ENCODE data around the gene IL2RA.

Gene IL2RA

DNA sequence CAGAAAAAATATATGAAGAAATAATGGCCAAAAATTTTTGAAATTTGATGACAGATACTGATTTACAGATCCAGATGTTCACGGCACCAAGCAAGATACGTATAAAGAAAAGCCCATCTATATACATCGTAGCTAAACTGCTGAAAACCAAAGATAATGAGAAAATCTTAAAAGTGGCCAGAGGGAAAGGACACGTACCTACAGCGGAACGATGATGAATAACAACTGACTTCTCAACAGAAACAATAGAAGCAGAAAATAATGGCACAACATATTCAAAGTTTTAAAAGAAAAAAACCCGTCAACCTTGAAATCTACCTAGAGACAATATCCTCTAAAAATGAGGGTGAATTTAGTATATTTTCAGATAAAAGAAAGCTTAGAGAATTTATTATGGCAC is 31.9 kb downstream of the IL2RA start:
- no peak for TF ChIP-seq CTCF (IDR thresholded peaks at IDR 0.05)

DNA sequence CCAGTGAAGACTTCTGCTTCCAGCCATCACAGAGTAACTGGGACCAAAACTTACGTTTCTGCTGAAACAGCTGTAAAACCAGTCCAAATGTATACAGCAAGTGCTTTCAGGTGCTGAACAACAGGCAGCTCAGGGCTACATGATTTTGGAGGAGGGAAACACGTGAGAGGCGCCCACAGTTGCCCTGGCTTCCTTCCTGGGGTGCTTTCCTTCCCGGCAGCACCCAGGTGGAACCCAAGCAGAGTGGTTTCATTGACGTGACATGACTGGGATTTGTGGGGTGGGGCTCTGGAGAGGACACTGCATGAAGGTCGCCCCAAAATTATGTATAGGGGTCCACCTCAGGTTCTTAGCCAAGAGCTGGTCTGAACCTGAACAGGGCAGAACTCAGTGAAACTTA is 34.2 kb downstream of the IL2RA start:
- TF ChIP-seq CTCF (IDR thresholded peaks at IDR 0.05) = no peak

GRCh38 chr10:6025683-6026255 is 36.4 kb downstream of the IL2RA start:
- TF ChIP-seq CTCF (IDR thresholded peaks at IDR 0.05) = no peak

GRCh38 chr10:6024334-6024682 is 37.9 kb downstream of the IL2RA start:
- TF ChIP-seq CTCF (IDR thresholded peaks at IDR 0.05) = no peak

- no peak for TF ChIP-seq CTCF (IDR thresholded peaks at IDR 0.05)
Measured at GRCh38 chr10:6023661-6024333, 38.4 kb downstream of the IL2RA start.

DNA sequence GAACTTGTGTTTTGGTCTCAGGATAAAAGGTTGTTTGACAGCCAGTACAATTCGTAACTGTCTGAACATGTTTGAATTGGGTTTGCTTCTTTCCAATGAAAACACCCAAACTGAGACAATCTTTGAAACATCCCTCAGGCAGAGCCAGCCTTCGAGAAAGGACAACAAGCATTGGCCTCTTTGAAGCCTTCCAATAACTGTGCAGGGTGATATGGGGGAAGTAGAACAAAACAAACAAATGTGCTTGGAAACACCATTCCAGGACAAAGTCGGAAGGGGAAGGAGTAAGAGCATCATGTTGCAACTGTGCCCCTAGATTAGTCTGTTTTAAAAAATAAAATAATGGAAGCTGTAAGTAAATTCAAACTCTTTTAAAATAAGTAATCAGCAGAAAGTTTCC is 39.5 kb downstream of the IL2RA start:
- no peak for TF ChIP-seq CTCF (IDR thresholded peaks at IDR 0.05)

GRCh38 chr10:6020826-6021225 is 41.3 kb downstream of the IL2RA start:
- no peak for TF ChIP-seq CTCF (IDR thresholded peaks at IDR 0.05)

GRCh38 chr10:6019796-6020195 is 42.4 kb downstream of the IL2RA start:
- TF ChIP-seq CTCF (IDR thresholded peaks at IDR 0.05) = no peak
